HUES64 (cell line): ENCODE data around the gene FADS3. TPM values are rescaled to one million over a fixed set of nuclear protein-coding genes. Genes with fewer than 3 reads are reported as not detected.
A peak's percentile ranks its signal among the peaks of the same experiment; 100 is the strongest.

Experiments
- H3K27ac ChIP-seq: 2 replicates; pipeline ENCODE4 v1.7.0; 2013; ENCODE audit warnings: low read depth, low read length, inconsistent platforms
- H3K27me3 ChIP-seq: 2 replicates; pipeline ENCODE4 v1.6.1; 2013; ENCODE audit warnings: mild to moderate bottlenecking, low read length; ENCODE audit not compliant: insufficient read depth
- H3K36me3 ChIP-seq: 2 replicates; pipeline ENCODE4 v1.6.1; 2013; ENCODE audit warnings: mild to moderate bottlenecking, low read length; ENCODE audit not compliant: insufficient read depth
- H3K4me1 ChIP-seq: 2 replicates; pipeline ENCODE4 v1.6.1; 2013; ENCODE audit warnings: mild to moderate bottlenecking, low read length, moderate library complexity; ENCODE audit not compliant: insufficient read depth
- H3K4me3 ChIP-seq: 2 replicates; pipeline ENCODE4 v1.5.1; 2013; ENCODE audit warnings: mild to moderate bottlenecking, low read length, moderate library complexity
- H3K9ac ChIP-seq: 2 replicates; pipeline ENCODE4 v1.6.1; 2013; ENCODE audit warnings: mild to moderate bottlenecking, low read depth, low read length
- H3K9me3 ChIP-seq: 2 replicates; pipeline ENCODE4 v1.6.1; 2013; ENCODE audit warnings: low read depth, low read length; ENCODE audit not compliant: insufficient read depth
- WGBS: fragments of 150-250, 120-280 bp; methylation state at CpG from one replicate; pipeline ENCODE4 v1.1.7; 2013; ENCODE audit warnings: missing lambda C conversion rate; 5-methylcytosine and 5-hydroxymethylcytosine counted together
- polyA plus RNA-seq, 2 experiments: library from polyadenylated mRNA; stranded (reverse); fragments of 50-300 nt; gene quantifications; one replicate each; pipeline ENCODE4 v1.2.3, GENCODE V29; 2013

Gene FADS3, protein sequence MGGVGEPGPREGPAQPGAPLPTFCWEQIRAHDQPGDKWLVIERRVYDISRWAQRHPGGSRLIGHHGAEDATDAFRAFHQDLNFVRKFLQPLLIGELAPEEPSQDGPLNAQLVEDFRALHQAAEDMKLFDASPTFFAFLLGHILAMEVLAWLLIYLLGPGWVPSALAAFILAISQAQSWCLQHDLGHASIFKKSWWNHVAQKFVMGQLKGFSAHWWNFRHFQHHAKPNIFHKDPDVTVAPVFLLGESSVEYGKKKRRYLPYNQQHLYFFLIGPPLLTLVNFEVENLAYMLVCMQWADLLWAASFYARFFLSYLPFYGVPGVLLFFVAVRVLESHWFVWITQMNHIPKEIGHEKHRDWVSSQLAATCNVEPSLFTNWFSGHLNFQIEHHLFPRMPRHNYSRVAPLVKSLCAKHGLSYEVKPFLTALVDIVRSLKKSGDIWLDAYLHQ
- 15.4 TPM for polyA plus RNA-seq (2013, experiment 1 of 2)
- 17.8 TPM for polyA plus RNA-seq (2013, experiment 2 of 2)

DNA sequence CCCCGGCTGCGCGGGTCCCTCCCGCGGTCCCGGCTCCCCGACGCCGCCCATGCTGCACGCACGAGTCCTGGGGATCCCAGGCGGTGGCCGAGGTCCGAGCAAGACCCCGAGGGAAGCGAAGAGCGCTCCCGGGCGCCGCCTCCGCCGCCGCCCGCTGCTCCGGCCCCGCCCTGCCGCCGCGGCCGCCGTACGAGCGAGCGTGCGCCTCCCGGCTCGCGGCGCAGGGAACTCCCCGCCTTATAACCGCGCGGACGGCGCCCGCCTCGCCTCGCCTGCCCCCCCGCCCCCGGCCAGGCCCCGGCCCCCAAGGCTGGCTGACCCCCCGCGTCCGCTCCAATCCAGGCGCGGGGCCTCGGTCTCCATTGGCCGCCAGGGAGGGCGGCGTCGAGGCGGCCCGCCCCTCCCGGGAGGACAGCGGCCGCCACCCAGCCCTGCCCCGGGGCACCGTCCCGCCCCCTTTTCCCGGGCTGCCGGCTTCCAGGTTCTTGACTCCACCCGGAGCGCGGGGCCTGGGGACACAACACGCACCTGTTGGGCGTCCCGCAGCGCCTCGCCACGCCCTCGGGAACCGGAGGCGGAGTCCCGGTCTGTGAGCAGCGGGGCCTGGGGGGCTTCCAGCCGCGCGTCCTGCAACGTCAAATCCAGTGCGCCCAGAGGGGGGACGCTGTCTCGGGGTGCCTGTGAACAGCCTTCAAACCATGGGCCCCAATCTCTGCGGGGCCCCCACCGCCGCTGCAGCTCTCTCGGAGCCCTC is at the start of gene FADS3:
Gene FADS3, minus strand, starts transcription at position 215 of the 754 bp plus-strand sequence. Its CDS starts 164 bp downstream, at position 51.
- H3K27ac ChIP-seq, result no peak within 1 kb of the TSS; the same call in 1 of the 2 replicates
- WGBS, result under 1% methylated on average over 96 of the region's 96 CpGs

DNA sequence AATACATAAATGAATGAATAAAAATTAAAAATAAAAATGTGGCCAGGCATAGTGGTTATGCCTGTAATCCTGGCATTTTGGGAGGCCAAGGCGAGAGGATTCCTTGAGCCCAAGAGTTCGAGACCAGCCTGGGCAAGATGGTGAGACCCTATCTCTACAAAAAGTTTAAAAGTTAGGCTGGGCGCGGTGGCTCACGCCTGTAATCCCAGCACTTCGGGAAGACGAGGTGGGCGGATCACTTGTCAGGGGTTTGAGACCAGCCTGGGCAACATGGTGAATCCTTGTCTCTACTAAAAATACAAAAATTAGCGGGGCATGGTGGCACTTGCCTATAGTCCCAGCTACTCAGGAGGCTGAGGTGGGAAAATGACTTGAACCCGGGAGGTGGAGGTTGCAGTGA is 49.1 kb upstream of the FADS3 start:
- no peaks in the 10 kb centered on the region for H3K36me3 ChIP-seq
- WGBS, result 96% methylated on average over 10 of the region's 10 CpGs

More for the DNA sequence above, at the start of gene FADS3:
- Histone ChIP-seq H3K9me3 (no peaks in the 10 kb centered on the region), H3K36me3 (no peaks in the 10 kb centered on the region), H3K9ac (peak within 1 kb of the TSS; percentile 65), H3K4me3 (peak within 1 kb of the TSS; percentile 69), H3K27me3 (peaks cover 3% of the 10 kb centered on the region), H3K4me1 (peaks cover 6% of the 10 kb centered on the region; the same call in 1 of the 2 replicates)

DNA sequence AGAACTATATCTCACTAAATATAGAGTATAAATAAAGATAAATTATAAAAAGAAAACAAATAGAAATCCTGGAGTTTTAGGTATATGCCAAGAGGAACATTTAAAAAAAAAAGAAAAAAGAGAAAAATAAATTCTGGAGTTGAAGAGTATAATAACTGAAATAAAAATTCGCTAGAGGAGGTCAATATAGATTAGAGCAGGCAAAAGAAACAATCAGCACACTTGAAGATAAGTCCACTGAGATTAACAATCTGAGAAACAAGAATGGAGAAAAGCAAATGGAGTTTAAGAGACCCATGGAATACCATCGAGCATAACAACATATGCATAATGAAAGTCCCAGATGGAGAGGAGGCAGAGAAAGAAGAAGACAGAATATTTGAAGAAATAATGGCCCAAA is 44.5 kb upstream of the FADS3 start:
- no peaks in the 10 kb centered on the region for H3K4me1 ChIP-seq

More for the DNA sequence above, 49.1 kb upstream of the FADS3 start:
- Histone ChIP-seq H3K4me3 (no peak overlapping the region), H3K27ac (no peak overlapping the region), H3K9me3 (peaks cover 2% of the 10 kb centered on the region; the same call in 1 of the 2 replicates), H3K27me3 (no peaks in the 10 kb centered on the region), H3K4me1 (no peaks in the 10 kb centered on the region), H3K9ac (no peak overlapping the region)

DNA sequence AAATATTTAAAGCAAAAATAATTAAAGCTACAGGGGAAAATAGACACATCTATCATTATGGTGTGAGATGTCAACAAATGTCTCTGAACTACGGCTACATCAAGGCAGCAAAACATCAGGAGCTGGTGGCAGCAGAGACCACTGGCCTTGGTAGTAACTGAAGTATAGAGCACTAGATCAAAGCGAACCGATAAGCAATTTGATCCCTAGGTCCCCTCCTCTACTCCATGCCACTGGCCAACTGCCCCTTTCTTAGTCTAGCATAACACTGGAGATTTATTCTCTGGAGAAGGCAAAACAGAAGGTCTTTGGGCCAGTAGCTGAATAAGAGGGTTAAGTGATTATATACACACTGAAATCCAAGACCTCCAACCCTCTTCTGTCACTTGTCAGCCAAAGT is 39.6 kb upstream of the FADS3 start:
- no peak overlapping the region for H3K9ac ChIP-seq
- WGBS, result 93% methylated on average over 3 of the region's 3 CpGs
- H3K27ac ChIP-seq, result no peak overlapping the region
- no peak overlapping the region for H3K4me3 ChIP-seq
- no peaks in the 10 kb centered on the region for H3K4me1 ChIP-seq
- H3K27me3 ChIP-seq, result no peaks in the 10 kb centered on the region
- peaks cover 6% of the 10 kb centered on the region for H3K9me3 ChIP-seq
- no peaks in the 10 kb centered on the region for H3K36me3 ChIP-seq

More for the DNA sequence above, 44.5 kb upstream of the FADS3 start:
- Histone ChIP-seq H3K9ac (no peak overlapping the region), H3K27me3 (no peaks in the 10 kb centered on the region), H3K27ac (no peak overlapping the region), H3K36me3 (no peaks in the 10 kb centered on the region), H3K9me3 (peaks cover 7% of the 10 kb centered on the region), H3K4me3 (no peak overlapping the region)
- 76% methylated on average over 2 of the region's 2 CpGs for WGBS

DNA sequence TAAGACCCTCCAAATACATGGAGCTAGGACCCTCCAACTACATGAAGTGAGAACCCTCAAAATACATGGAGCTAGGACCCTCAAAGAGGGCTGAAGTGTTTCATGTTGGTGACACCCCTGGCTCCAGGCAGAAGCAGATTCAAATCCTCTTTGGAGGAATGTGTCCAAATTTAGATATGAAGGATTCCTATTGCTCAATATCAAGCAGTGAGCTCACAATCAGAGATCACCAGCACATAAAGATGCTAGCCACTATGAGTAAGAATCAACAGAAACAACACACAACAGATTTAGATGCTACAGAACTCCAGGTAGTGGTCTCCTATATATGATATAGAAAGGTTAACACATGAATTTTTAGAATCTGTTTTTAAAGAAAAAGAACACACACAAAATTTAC is 37.3 kb upstream of the FADS3 start:
- no peak overlapping the region for H3K9ac ChIP-seq
- peaks cover 6% of the 10 kb centered on the region for H3K9me3 ChIP-seq
- no peaks in the 10 kb centered on the region for H3K27me3 ChIP-seq
- H3K4me3 ChIP-seq, result no peak overlapping the region
- H3K27ac ChIP-seq, result no peak overlapping the region
- H3K4me1 ChIP-seq, result peaks cover 6% of the 10 kb centered on the region; the same call in 1 of the 2 replicates
- no peaks in the 10 kb centered on the region for H3K36me3 ChIP-seq

DNA sequence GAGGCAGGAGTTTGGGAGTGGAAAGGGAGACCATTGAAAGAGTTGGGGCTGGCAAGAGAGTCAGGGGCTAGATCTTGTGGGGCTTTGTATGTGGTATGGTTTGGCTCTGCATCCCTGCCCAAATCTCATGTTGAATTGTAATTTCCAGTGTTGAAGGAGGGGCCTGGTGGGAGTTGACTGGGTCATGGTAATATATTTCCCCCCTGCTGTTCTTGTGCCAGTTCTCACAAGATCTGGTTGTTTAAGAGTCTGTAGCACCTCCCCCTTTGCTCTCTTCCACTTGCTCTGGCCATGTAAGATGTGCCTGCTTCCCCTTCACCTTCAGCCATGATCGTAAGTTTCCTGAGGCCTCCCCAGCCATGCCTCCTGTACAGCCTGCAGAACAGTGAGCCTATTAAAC is 36.2 kb upstream of the FADS3 start:
- H3K27ac ChIP-seq, result no peak overlapping the region
- peaks cover 17% of the 10 kb centered on the region for H3K4me1 ChIP-seq
- 93% methylated on average over 1 of the region's 1 CpG for WGBS
- no peaks in the 10 kb centered on the region for H3K27me3 ChIP-seq
- no peaks in the 10 kb centered on the region for H3K36me3 ChIP-seq
- H3K9ac ChIP-seq, result no peak overlapping the region
- H3K4me3 ChIP-seq, result no peak overlapping the region
- no peaks in the 10 kb centered on the region for H3K9me3 ChIP-seq

DNA sequence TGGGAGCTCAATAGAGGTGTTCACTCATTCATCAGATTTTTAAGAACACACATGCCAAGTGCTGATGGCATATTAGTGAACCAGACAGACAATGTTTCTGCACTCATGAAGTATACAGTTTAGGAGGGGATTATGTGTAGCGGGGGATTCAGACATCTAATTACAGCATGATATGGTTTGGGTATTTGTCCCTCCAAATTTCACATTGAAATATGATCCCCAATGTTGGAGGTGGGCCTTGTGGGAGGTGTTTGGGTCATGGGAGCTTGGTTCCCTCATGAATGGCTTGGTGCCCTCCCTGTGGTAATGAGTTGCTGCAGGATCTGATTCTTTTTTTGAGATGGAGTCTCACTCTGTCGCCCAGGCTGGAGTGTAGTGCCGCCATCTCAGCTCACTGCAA is 34.9 kb upstream of the FADS3 start:
- no peaks in the 10 kb centered on the region for H3K36me3 ChIP-seq
- H3K4me1 ChIP-seq, result peaks cover 17% of the 10 kb centered on the region
- no peaks in the 10 kb centered on the region for H3K9me3 ChIP-seq
- no peak overlapping the region for H3K27ac ChIP-seq
- H3K4me3 ChIP-seq, result no peak overlapping the region
- no peaks in the 10 kb centered on the region for H3K27me3 ChIP-seq
- H3K9ac ChIP-seq, result no peak overlapping the region
- 91% methylated on average over 3 of the region's 3 CpGs for WGBS

DNA sequence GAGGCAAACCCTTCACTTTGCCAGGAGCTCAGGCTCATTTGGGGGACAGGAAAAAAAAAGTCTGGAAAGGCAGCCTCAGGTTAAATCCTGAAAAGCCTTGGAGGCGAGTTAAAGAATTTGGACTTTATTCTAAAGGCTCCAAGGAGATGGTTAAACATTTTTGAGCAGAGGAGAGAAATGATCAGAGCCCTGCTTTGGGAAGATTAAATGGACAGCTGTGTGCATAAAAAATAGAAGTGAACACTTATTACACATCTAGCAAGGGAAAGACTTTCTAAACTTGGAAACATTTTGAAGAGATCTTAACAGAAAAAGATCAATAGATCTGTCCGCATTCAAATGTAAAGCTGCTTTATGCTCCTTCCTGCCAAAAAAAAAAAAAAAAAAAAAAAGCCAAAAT is 34.4 kb upstream of the FADS3 start:
- Histone ChIP-seq H3K36me3 (no peaks in the 10 kb centered on the region), H3K9me3 (no peaks in the 10 kb centered on the region), H3K27ac (no peak overlapping the region), H3K27me3 (no peaks in the 10 kb centered on the region), H3K4me3 (no peak overlapping the region), H3K4me1 (peaks cover 17% of the 10 kb centered on the region), H3K9ac (no peak overlapping the region)
- WGBS, result 88% methylated on average over 2 of the region's 2 CpGs

DNA sequence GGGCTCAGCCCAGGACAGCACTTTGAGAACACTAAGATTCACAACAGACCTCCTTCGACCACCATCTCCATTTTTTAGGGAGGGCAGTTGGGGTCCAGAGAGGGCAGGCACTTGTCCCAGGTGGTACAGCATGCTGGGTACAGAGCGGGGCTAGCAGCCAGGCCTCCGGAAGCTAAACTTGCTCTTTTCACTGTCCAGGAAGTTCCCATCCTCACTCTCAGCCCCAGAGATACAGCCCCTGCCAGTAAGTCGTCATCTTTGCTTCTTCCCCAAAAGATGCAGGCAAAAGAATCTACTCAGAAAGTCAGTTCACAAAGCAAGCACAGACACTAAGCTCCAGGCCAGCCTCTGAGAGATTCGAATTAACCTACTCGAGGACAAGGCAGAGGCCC is 32.7 kb upstream of the FADS3 start:
- H3K9me3 ChIP-seq, result no peaks in the 10 kb centered on the region
- H3K9ac ChIP-seq, result no peak overlapping the region
- H3K36me3 ChIP-seq, result no peaks in the 10 kb centered on the region
- H3K4me1 ChIP-seq, result peaks cover 17% of the 10 kb centered on the region
- no peak overlapping the region for H3K4me3 ChIP-seq
- H3K27me3 ChIP-seq, result no peaks in the 10 kb centered on the region; the same call in 1 of the 2 replicates
- 85% methylated on average over 6 of the region's 6 CpGs for WGBS
- peak overlapping the region; percentile 78; the same call in 1 of the 2 replicates for H3K27ac ChIP-seq

DNA sequence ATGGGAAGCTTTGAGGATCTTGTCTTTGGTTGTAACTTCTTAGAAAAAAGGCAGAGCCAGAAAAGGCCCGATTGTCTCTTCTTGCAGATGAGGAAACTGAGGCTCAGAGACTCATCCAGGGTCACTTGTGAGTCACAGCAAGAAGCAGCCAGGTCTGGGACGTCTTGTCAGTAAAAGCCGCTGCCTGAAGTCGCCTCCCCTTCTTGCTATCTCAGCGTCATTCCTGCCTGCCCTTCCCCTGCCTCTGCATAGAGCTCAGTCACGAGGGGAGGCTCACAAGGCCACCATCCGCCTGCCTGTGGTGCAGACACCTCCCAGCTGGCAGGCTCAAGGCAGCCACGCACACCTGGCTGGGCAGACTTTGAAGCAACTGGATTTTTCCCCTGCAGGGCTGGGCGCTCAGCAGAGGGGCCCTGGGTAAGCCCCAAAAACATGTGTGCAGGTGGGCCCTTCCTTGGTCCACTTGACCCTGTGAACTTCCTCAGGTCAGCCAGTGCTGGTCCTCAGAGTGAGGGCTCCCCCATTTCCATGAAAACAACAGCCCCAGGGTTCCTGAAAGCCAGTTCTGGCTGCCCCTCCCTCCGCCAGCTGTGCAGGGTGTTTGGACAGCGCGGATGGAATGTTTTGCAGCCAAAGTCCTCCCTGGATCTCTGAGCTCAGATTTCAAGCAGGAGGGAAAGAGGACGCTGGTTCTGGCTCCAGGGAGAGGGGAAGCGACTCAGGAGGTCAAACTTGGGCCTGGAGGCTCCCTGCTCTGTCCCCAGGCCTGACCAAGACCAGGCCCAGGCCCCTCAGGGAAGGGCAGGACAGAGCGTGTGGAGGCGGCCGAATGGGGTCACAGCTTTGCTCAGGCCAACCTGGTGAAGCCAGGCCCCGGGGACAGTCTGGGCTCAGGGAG is 32.1 kb upstream of the FADS3 start:
- 38% methylated on average over 18 of the region's 18 CpGs for WGBS
- Histone ChIP-seq H3K4me1 (peaks cover 17% of the 10 kb centered on the region), H3K27ac (peak overlapping the region; percentile 78; the same call in 1 of the 2 replicates), H3K9me3 (no peaks in the 10 kb centered on the region), H3K4me3 (no peak overlapping the region), H3K9ac (no peak overlapping the region), H3K27me3 (peaks cover 6% of the 10 kb centered on the region), H3K36me3 (no peaks in the 10 kb centered on the region)
